Epithelial cell of esophagus (primary cell): Measurements from ENCODE around the gene ZBTB5.

ENCODE experiments used
- DNase-seq: peaks from one replicate; pipeline ENCODE4 v3.0.0; 2010; ENCODE audit warnings: low read depth
- H3K4me3 ChIP-seq: 2 replicates; pipeline ENCODE4 v1.5.1; 2011; ENCODE audit warnings: mild to moderate bottlenecking, low read length, control low read depth
- TF ChIP-seq, protein P1 (sequence below): IDR thresholded peaks from 2 replicates; pipeline ENCODE4 v1.5.1; 2011; ENCODE audit warnings: low read depth, mild to moderate bottlenecking, low read length, control low read depth, inconsistent platforms; ENCODE audit not compliant: insufficient read depth; ENCODE audit errors: missing control alignments

Gene ZBTB5

GRCh38 chr9:37415011-37415719 is 50.1 kb downstream of the ZBTB5 start:
- DNase-seq: peak; percentile 76
- TF ChIP-seq, protein P1, sequence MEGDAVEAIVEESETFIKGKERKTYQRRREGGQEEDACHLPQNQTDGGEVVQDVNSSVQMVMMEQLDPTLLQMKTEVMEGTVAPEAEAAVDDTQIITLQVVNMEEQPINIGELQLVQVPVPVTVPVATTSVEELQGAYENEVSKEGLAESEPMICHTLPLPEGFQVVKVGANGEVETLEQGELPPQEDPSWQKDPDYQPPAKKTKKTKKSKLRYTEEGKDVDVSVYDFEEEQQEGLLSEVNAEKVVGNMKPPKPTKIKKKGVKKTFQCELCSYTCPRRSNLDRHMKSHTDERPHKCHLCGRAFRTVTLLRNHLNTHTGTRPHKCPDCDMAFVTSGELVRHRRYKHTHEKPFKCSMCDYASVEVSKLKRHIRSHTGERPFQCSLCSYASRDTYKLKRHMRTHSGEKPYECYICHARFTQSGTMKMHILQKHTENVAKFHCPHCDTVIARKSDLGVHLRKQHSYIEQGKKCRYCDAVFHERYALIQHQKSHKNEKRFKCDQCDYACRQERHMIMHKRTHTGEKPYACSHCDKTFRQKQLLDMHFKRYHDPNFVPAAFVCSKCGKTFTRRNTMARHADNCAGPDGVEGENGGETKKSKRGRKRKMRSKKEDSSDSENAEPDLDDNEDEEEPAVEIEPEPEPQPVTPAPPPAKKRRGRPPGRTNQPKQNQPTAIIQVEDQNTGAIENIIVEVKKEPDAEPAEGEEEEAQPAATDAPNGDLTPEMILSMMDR: peak; percentile 86

GRCh38 chr9:37414503-37414943 is 50.7 kb downstream of the ZBTB5 start:
- TF ChIP-seq, protein P1: no peak
- DNase-seq: no peak
- H3K4me3 ChIP-seq: no peak overlapping the region

More at GRCh38 chr9:37415011-37415719, 50.1 kb downstream of the ZBTB5 start:
- H3K4me3 ChIP-seq: no peak overlapping the region

- TF ChIP-seq, protein P1: no peak
- no peak overlapping the region for H3K4me3 ChIP-seq
- peak; percentile 26 for DNase-seq
Measured at GRCh38 chr9:37413311-37413710, 51.9 kb downstream of the ZBTB5 start.

DNA sequence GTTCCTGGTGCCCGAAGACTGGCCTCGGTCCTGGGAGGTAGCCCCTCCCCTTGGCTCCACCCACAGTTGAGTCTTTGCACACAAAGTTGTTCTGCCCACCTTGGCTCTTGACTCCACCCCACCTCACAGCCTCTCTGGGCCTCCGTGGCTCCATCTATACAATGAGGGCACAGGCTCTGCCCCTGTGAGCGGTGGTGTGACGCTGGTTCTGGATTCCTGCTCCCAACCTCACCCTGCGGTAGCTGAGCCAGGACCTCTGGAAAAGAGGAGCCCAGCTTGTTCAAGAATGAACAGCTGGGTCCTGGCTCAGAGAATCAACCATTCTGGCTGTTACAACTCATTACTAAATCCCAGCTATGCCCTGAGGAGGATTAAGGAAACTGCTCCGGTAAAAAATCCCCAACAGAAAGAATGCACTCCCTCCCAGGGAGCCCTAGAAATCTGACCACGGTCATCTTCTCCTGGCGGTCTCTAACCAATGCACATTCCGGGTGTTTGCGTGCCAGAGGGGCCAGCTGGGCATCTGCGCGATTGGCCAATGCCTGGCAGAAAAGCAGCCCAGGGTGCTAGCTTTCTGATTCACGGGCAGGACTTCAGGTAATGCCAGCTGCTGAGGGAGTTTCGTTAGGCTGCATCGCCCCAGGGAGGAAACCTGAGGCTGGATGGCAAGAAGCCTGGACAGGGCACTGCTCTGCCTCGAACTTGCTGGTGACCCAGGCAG is 52.7 kb downstream of the ZBTB5 start:
- no peak overlapping the region for H3K4me3 ChIP-seq
- TF ChIP-seq, protein P1: no peak
- DNase-seq: peak; percentile 54

DNA sequence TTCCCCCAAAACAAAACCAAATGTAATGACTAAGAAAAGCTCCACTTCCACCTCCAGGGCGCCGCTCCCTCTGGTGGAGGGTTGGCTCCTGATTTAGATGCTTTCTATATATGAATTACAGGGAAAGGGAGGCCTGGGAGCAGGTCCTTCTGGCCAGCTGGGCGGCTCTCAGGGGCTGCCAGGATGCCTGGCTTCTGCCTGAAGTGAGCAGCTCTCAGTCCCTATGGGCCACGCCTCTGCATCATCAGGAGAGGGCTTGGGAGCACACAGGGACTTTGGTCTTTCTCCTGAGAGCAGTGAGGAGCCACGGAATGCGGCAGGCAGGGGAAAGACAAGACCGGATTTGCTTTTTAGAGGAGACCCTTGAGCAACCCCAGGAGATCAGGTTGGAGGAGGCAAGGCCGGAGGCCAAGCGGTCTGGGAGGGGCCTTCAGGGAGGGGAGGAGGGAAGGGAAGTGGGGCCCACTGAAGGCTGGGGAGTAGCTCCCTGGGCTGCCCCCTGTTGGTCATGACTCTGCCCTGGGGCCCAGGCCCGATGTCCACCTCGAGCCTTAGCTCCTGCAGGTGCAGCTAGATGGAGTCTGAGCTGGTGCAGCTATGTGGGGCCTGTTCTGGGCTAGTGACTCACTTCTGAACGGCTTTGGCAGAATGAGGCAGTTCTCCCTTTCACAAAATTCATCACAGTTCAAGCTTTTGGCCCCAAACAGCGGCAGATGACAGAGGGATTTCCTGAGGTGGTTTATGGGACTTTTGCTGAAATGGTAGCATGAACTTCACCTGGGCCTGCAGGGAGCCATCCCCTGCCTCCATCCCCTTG is 54.1 kb downstream of the ZBTB5 start:
- no peak overlapping the region for H3K4me3 ChIP-seq
- TF ChIP-seq, protein P1: peak; percentile 41
- DNase-seq: no peak

DNA sequence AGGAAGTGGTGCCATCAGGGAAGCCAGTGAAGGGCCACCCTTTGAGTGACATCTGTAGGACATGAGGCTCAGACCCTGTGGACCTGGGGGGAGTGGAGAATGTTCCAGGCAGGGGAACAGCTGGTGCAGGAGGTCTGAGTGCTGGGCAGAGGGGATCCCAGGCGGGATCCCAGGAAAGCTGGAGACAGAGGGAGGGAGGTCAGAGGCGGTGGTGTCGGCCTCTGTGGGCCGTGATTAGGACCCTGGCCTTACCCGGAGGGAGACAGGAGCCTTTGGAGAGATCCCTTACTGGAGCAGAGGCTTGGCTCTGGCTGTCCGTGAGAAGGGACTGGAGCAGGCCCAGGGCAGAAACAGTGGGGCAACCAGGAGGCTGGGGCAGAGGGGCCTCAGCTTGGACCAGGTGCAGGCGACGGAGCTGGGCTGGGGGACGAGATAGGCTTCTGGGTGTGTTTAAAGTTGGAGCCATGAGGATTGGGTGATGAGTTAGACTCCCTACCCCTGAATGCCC is 54.8 kb downstream of the ZBTB5 start:
- H3K4me3 ChIP-seq: no peak overlapping the region
- TF ChIP-seq, protein P1: no peak
- no peak for DNase-seq
